ENCODE data around the gene RELL1. TPM values are rescaled to one million over a fixed set of nuclear protein-coding genes. Genes with fewer than 3 reads are reported as not detected.
A peak's percentile ranks its signal among the peaks of the same experiment; 100 is the strongest.

The RELL1 gene
- total and polyA plus RNA-seq, 2 donors (not counting 1 experiment from before 2014, with no cell fraction given) = 0.64 to 3.2 TPM

DNA sequence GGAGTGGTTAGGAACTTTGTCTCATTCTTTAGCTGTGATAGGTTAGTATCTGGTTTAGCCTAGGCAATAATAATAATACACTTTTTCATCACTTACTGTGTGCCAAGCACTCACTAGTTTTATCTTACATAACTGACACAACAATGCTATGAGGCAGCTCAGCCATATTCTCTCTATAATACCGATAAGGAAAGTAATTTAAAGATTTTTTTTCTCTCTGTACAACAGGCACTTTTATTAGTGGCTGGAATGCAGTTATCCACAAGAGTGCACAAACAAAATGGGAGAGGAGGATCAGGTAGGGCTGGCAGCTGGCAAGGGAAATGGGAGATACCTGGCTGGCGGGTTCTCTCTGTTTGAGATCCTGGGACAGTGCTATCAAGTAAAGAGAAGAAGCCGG, 7.6 kb downstream of the RELL1 start:
- Histone ChIP-seq H3K27me3 (replicated peaks in 1 of 4; ENCODE audit: control extremely low read depth in 1 of 4, control insufficient read depth in 3 of 4, insufficient read depth in 4 of 4, low read length in 3 of 4) (peaks cover 0 to 4% (median 2%) of the 10 kb centered on the region in 4 experiments), H3K9ac (ENCODE audit: low read length) (no peak overlapping the region), H3K79me2 (ENCODE audit: control insufficient read depth, insufficient read depth, low read length) (no peaks in the 10 kb centered on the region), H3K4me3 (ENCODE audit: control extremely low read depth in 1 of 5, extremely low read depth in 1 of 5, insufficient read depth in 1 of 5, low read depth in 2 of 5, low read length in 4 of 5) (no peak overlapping the region), H2AFZ (ENCODE audit: insufficient read depth, low read depth, low read length, poor library complexity, severe bottlenecking) (no peak overlapping the region), H3K4me1 (ENCODE audit: control insufficient read depth in 2 of 2, insufficient read depth in 2 of 2, low read length in 2 of 2) (peaks cover 33 to 34% of the 10 kb centered on the region in 2 donors), H3K9me3 (ENCODE audit: control extremely low read depth in 1 of 3, control insufficient read depth in 2 of 3, insufficient read depth in 1 of 3, low read length in 2 of 3) (no peaks in the 10 kb centered on the region), H3K36me3 (replicated peaks in 1 of 2; ENCODE audit: control extremely low read depth in 1 of 2, control insufficient read depth in 1 of 2, extremely low read depth in 1 of 2, insufficient read depth in 2 of 2, low read length in 1 of 2) (no peaks in the 10 kb centered on the region), H4K20me1 (ENCODE audit: control insufficient read depth, insufficient read depth, low read length, poor library complexity, severe bottlenecking) (no peaks in the 10 kb centered on the region), H3K27ac (ENCODE audit: low read length in 2 of 2) (no peak overlapping the region), H3K4me2 (replicated peaks; ENCODE audit: low read depth, low read length, poor library complexity, severe bottlenecking) (no peak overlapping the region)
- ChIA-PET CTCF (no interaction called here), POLR2A (no interaction called here)
- intact Hi-C loops (cut with micrococcal nuclease) = no loop called here
- H3K27ac Mint-ChIP-seq = no peak overlapping the region
- no peak for DNase-seq
- no peaks in the 10 kb centered on the region for H3K9me3 Mint-ChIP-seq (ENCODE audit: insufficient read depth)
- no peak for TF ChIP-seq EZH2 (IDR thresholded peaks at IDR 0.05; ENCODE audit: borderline replicate concordance, insufficient read depth, low read depth, low read length, poor library complexity, severe bottlenecking)
- H3K4me1 Mint-ChIP-seq = peaks cover 36% of the 10 kb centered on the region
- WGBS (ENCODE audit: insufficient coverage) = no CpG with 5 or more reads among the region's 3 CpGs
- H3K27me3 Mint-ChIP-seq = peaks cover 10% of the 10 kb centered on the region
- H3K4me3 Mint-ChIP-seq = no peak overlapping the region
- no peak for ATAC-seq (ENCODE audit: low read depth)

DNA sequence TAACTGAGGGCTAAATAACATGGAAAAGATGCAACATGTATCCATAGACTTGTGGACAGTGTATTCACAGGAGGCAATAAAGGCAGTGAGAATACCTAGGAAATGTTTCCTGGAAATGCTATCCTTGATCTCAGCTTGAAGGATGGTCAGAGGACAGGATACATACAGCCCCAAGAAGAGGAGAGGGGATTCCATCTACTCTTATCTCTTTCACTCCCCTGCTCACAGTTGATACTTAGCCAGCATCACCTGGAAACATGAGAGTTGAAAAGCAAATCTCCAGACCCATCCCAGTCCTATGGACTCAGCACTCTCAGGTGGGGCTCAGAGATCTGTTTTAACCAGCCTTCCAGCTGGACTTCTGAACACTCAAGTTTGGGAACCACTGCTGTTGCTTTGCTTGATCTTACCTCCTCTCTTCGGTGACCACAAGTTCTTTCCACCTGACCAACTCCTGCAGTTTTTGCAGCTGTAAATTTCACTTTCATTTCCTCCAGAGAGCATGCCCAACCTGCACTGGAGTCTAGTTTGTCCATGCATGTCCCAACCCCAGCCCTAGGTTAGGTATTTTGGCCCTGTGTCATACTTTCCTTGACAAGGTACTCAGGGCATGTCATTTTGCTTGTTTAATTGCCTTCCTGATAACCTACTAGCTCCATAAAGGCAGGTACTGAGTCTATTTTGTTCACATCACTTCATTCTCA, 10.4 kb downstream of the RELL1 start:
- Histone ChIP-seq H3K27me3 (replicated peaks in 1 of 4; ENCODE audit: control extremely low read depth in 1 of 4, control insufficient read depth in 3 of 4, insufficient read depth in 4 of 4, low read length in 3 of 4) (peaks cover 0 to 4% (median 2%) of the 10 kb centered on the region in 4 experiments), H3K4me2 (replicated peaks; ENCODE audit: low read depth, low read length, poor library complexity, severe bottlenecking) (peak overlapping the region; percentile 41), H4K20me1 (ENCODE audit: control insufficient read depth, insufficient read depth, low read length, poor library complexity, severe bottlenecking) (no peaks in the 10 kb centered on the region), H3K9ac (ENCODE audit: low read length) (no peak overlapping the region), H2AFZ (ENCODE audit: insufficient read depth, low read depth, low read length, poor library complexity, severe bottlenecking) (no peak overlapping the region), H3K79me2 (ENCODE audit: control insufficient read depth, insufficient read depth, low read length) (peaks cover 4% of the 10 kb centered on the region), H3K4me3 (ENCODE audit: control extremely low read depth in 1 of 5, extremely low read depth in 1 of 5, insufficient read depth in 1 of 5, low read depth in 2 of 5, low read length in 4 of 5) (no peak overlapping the region), H3K4me1 (ENCODE audit: control insufficient read depth in 2 of 2, insufficient read depth in 2 of 2, low read length in 2 of 2) (peaks cover 21% of the 10 kb centered on the region in 2 donors), H3K27ac (ENCODE audit: low read length in 2 of 2) (no peak overlapping the region), H3K9me3 (ENCODE audit: control extremely low read depth in 1 of 3, control insufficient read depth in 2 of 3, insufficient read depth in 1 of 3, low read length in 2 of 3) (no peaks in the 10 kb centered on the region), H3K36me3 (replicated peaks in 1 of 2; ENCODE audit: control extremely low read depth in 1 of 2, control insufficient read depth in 1 of 2, extremely low read depth in 1 of 2, insufficient read depth in 2 of 2, low read length in 1 of 2) (no peaks in the 10 kb centered on the region)
- ChIA-PET CTCF (interaction anchor here (0.7 to 0.8 kb wide), 2 partner anchors 12 to 74 kb away, joined by 3 read pairs; no protein-coding TSS in a partner anchor), POLR2A (no interaction called here)
- Mint-ChIP-seq H3K4me1 (peaks cover 26% of the 10 kb centered on the region), H3K27me3 (peaks cover 7% of the 10 kb centered on the region), H3K4me3 (peak overlapping the region; percentile 29), H3K9me3 (ENCODE audit: insufficient read depth) (no peaks in the 10 kb centered on the region), H3K27ac (peak overlapping the region; percentile 38)
- TF ChIP-seq EZH2 (IDR thresholded peaks at IDR 0.05; ENCODE audit: borderline replicate concordance, insufficient read depth, low read depth, low read length, poor library complexity, severe bottlenecking) = no peak
- peak; percentile 75 for DNase-seq
- intact Hi-C loops (cut with micrococcal nuclease) = no loop called here
- WGBS (ENCODE audit: insufficient coverage) = 0% methylated on average over 1 of the region's 1 CpG
- peak; percentile 91 for ATAC-seq (ENCODE audit: low read depth)

Measured in B cell (primary cell).